ENCODE data around the gene WDR93. TPM values are rescaled to one million over a fixed set of nuclear protein-coding genes. Genes with fewer than 3 reads are reported as not detected.

The WDR93 gene
- total RNA-seq, 1 experiment from 2014 or later, result not detected

GRCh38 chr15:89777073-89777751, 86.6 kb downstream of the WDR93 start:
- peaks cover 66% of the 10 kb centered on the region for H3K27me3 Mint-ChIP-seq (ENCODE audit: low read depth)
- no peak overlapping the region for H2BK12ac ChIP-seq (ENCODE audit: insufficient read length, low read depth, low read length)

More at GRCh38 chr15:89777073-89777751, 86.6 kb downstream of the WDR93 start:
- Histone ChIP-seq H2BK5ac (ENCODE audit: insufficient read length, low read length) (no peak overlapping the region), H3K23me2 (ENCODE audit: insufficient read length, low read depth, low read length, poor library complexity, severe bottlenecking) (peaks cover 4% of the 10 kb centered on the region), H2BK20ac (ENCODE audit: low read depth, low read length, poor library complexity, severe bottlenecking) (no peak overlapping the region), H3K27ac (ENCODE audit: insufficient read length, low read depth, low read length) (no peak overlapping the region), H2AK5ac (ENCODE audit: insufficient read length, low read length) (no peak overlapping the region), H3K9ac (ENCODE audit: extremely low read depth, insufficient read length, low read length) (no peak overlapping the region), H2BK120ac (ENCODE audit: low read depth, low read length, poor library complexity, severe bottlenecking) (no peak overlapping the region), H3K14ac (ENCODE audit: insufficient read depth, low read length) (no peak overlapping the region), H3K79me2 (ENCODE audit: insufficient read depth, low read length) (no peaks in the 10 kb centered on the region), H3K79me1 (ENCODE audit: insufficient read depth, low read depth, low read length, poor library complexity, severe bottlenecking) (no peaks in the 10 kb centered on the region), H3T11ph (ENCODE audit: low read length) (no peak overlapping the region), H3K18ac (ENCODE audit: insufficient read length, low read depth, low read length) (no peak overlapping the region), H3K9me3 (ENCODE audit: control insufficient read depth, low read depth, low read length) (no peaks in the 10 kb centered on the region), H3K4ac (ENCODE audit: low read depth, low read length) (no peak overlapping the region), H3K23ac (ENCODE audit: insufficient read length, low read depth, low read length) (no peak overlapping the region), H4K5ac (ENCODE audit: insufficient read length, low read depth, low read length) (no peak overlapping the region), H2BK15ac (ENCODE audit: low read depth, low read length) (no peak overlapping the region), H4K20me1 (ENCODE audit: control insufficient read depth, insufficient read depth, insufficient read length) (no peaks in the 10 kb centered on the region), H4K91ac (ENCODE audit: insufficient read length, low read depth, low read length) (no peak overlapping the region), H3K4me2 (ENCODE audit: insufficient read depth, insufficient read length, low read length) (peak overlapping the region; percentile 37), H3K4me1 (ENCODE audit: insufficient read depth, low read length) (peaks cover 3% of the 10 kb centered on the region), H3K27me3 (ENCODE audit: insufficient read depth, low read length) (peaks cover 7% of the 10 kb centered on the region; the same call in 1 of the 2 replicates), H2AFZ (ENCODE audit: low read length) (no peak overlapping the region), H3K56ac (ENCODE audit: insufficient read length, low read depth, low read length) (no peak overlapping the region), H4K8ac (replicated peaks; ENCODE audit: insufficient read length, low read depth, low read length) (no peak overlapping the region)
- Mint-ChIP-seq H3K4me1 (peaks cover 3 to 6% of the 10 kb centered on the region in 2 experiments), H3K36me3 (ENCODE audit: insufficient read depth in 1 of 3, low read depth in 3 of 3) (no peaks in the 10 kb centered on the region), H3K9me3 (no peaks in the 10 kb centered on the region), H3K4me3 (peak overlapping the region; percentile 38 to 40; a peak in 3 of 5 replicates), H3K27ac (no peak overlapping the region)
- TF ChIP-seq, protein P1, sequence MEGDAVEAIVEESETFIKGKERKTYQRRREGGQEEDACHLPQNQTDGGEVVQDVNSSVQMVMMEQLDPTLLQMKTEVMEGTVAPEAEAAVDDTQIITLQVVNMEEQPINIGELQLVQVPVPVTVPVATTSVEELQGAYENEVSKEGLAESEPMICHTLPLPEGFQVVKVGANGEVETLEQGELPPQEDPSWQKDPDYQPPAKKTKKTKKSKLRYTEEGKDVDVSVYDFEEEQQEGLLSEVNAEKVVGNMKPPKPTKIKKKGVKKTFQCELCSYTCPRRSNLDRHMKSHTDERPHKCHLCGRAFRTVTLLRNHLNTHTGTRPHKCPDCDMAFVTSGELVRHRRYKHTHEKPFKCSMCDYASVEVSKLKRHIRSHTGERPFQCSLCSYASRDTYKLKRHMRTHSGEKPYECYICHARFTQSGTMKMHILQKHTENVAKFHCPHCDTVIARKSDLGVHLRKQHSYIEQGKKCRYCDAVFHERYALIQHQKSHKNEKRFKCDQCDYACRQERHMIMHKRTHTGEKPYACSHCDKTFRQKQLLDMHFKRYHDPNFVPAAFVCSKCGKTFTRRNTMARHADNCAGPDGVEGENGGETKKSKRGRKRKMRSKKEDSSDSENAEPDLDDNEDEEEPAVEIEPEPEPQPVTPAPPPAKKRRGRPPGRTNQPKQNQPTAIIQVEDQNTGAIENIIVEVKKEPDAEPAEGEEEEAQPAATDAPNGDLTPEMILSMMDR (conservative IDR thresholded peaks at IDR 0.05), result no peak
- no CpG with 5 or more reads among the region's 25 CpGs for WGBS (ENCODE audit: extremely low coverage, insufficient read length, low lambda C conversion rate)
- no peak for DNase-seq
